Embryonic facial prominence (tissue), 1 donor: ENCODE data around the gene SH3BGR.
A peak's percentile ranks its signal among the peaks of the same experiment; 100 is the strongest.

Source experiments
- DNase-seq: peaks from one replicate; pipeline ENCODE4 v3.0.0-alpha.2; 2016; ENCODE audit errors: extremely low spot score

Gene SH3BGR

GRCh38 chr21:39456665-39457064 is 4.9 kb downstream of the SH3BGR start:
- no peak for DNase-seq

- no peak for DNase-seq
Measured at GRCh38 chr21:39461419-39461818, 9.6 kb downstream of the SH3BGR start.

- no peak for DNase-seq
Measured at GRCh38 chr21:39463308-39463707, 11.5 kb downstream of the SH3BGR start.

GRCh38 chr21:39466584-39466983 is 14.8 kb downstream of the SH3BGR start:
- no peak for DNase-seq

GRCh38 chr21:39467746-39468145 is 16.0 kb downstream of the SH3BGR start:
- DNase-seq, result no peak

- DNase-seq, result no peak
Measured at GRCh38 chr21:39468559-39468958, 16.8 kb downstream of the SH3BGR start.

- DNase-seq, result no peak
Measured at GRCh38 chr21:39471598-39471997, 19.8 kb downstream of the SH3BGR start.

- no peak for DNase-seq
Measured at GRCh38 chr21:39472786-39473185, 21.0 kb downstream of the SH3BGR start.

GRCh38 chr21:39474611-39475010 is 22.8 kb downstream of the SH3BGR start:
- no peak for DNase-seq

- no peak for DNase-seq
Measured at GRCh38 chr21:39479164-39479813, 27.5 kb downstream of the SH3BGR start.

- DNase-seq, result no peak
Measured at GRCh38 chr21:39479814-39480182, 28.0 kb downstream of the SH3BGR start.

- DNase-seq, result no peak
Measured at GRCh38 chr21:39480271-39480670, 28.5 kb downstream of the SH3BGR start.

- DNase-seq, result no peak
Measured at GRCh38 chr21:39481886-39482285, 30.1 kb downstream of the SH3BGR start.

GRCh38 chr21:39483917-39484316 is 32.1 kb downstream of the SH3BGR start:
- no peak for DNase-seq

- peak; percentile 54 for DNase-seq
Measured at GRCh38 chr21:39484711-39485276, 33.0 kb downstream of the SH3BGR start.

GRCh38 chr21:39489380-39489924 is 37.7 kb downstream of the SH3BGR start:
- DNase-seq, result no peak

GRCh38 chr21:39499156-39499555 is 47.4 kb downstream of the SH3BGR start:
- no peak for DNase-seq

GRCh38 chr21:39502631-39503030 is 50.9 kb downstream of the SH3BGR start:
- DNase-seq, result no peak

- DNase-seq, result no peak
Measured at GRCh38 chr21:39503123-39503762, 51.5 kb downstream of the SH3BGR start.

- no peak for DNase-seq
Measured at GRCh38 chr21:39504230-39504629, 52.5 kb downstream of the SH3BGR start.

- no peak for DNase-seq
Measured at GRCh38 chr21:39510240-39510639, 58.5 kb downstream of the SH3BGR start.

GRCh38 chr21:39511102-39511501 is 59.3 kb downstream of the SH3BGR start:
- no peak for DNase-seq

GRCh38 chr21:39513735-39514134 is 62.0 kb downstream of the SH3BGR start:
- DNase-seq, result no peak
